Caco-2 (cell line): ENCODE results near the gene VPS9D1. TPM values are rescaled to one million over a fixed set of nuclear protein-coding genes. Genes with fewer than 3 reads are reported as not detected.

ENCODE experiments used
- BruUV-seq: library from RNA; stranded (reverse); fragments of 400-500 nt; replicated peaks from 2 replicates; lab custom pipeline; 2021; lab: Mats Ljungman, UMichigan
- CTCF ChIA-PET: fragments of 300-600 bp; sonication (Branson Sonifier 250); formaldehyde crosslinking; loops from one replicate; lab custom pipeline; 2022; ENCODE audit warnings: antibody characterized with exemption; lab: Charles Lee
- POLR2A ChIA-PET: fragments of 300-600 bp; sonication (Branson Sonifier 250); formaldehyde crosslinking; loops from one replicate; lab custom pipeline; 2022; ENCODE audit warnings: antibody characterized with exemption; lab: Charles Lee
- DNase-seq, 2 experiments: peaks; one replicate each; pipeline versions ENCODE4 v3.0.0 to v3.0.0-alpha.2; 2020 to 2022
- H3K27me3 ChIP-seq: replicated peaks from 2 replicates; pipeline ENCODE4 v1.6.0; 2011; ENCODE audit warnings: low read length; ENCODE audit not compliant: control insufficient read depth, insufficient read depth
- H3K36me3 ChIP-seq: 2 replicates; pipeline ENCODE4 v1.5.1; 2011; ENCODE audit warnings: low read length; ENCODE audit not compliant: control insufficient read depth, insufficient read depth
- H3K4me1 ChIP-seq: fragments of 250-450 bp; sonication (Bioruptor Pico); 2 replicates; pipeline ENCODE4 v1.5.1; 2020; ENCODE audit warnings: mild to moderate bottlenecking
- H3K4me3 ChIP-seq: 2 replicates; pipeline ENCODE4 v1.5.1; 2011; ENCODE audit warnings: low read depth, mild to moderate bottlenecking, control low read depth, low read length
- H3K9me3 ChIP-seq: fragments of 250-450 bp; sonication (Bioruptor Pico); 2 replicates; pipeline ENCODE4 v1.5.1; 2020; ENCODE audit warnings: mild to moderate bottlenecking, moderate library complexity
- H3K27ac Mint-ChIP-seq: one replicate; pipeline ENCODE4 v1.8.0; 2022; ENCODE audit warnings: mixed read lengths; ENCODE audit not compliant: unreplicated experiment
- H3K27me3 Mint-ChIP-seq: one replicate; pipeline ENCODE4 v1.8.0; 2022; ENCODE audit warnings: mixed read lengths; ENCODE audit not compliant: insufficient read depth, unreplicated experiment
- H3K36me3 Mint-ChIP-seq: one replicate; pipeline ENCODE4 v1.8.0; 2022; ENCODE audit warnings: mild to moderate bottlenecking, mixed read lengths; ENCODE audit not compliant: insufficient read depth, unreplicated experiment
- H3K4me1 Mint-ChIP-seq: one replicate; pipeline ENCODE4 v1.8.0; 2022; ENCODE audit warnings: low read depth, mixed read lengths; ENCODE audit not compliant: unreplicated experiment
- H3K4me3 Mint-ChIP-seq: one replicate; pipeline ENCODE4 v1.8.0; 2022; ENCODE audit warnings: mild to moderate bottlenecking, moderate library complexity, mixed read lengths; ENCODE audit not compliant: unreplicated experiment
- H3K9me3 Mint-ChIP-seq: one replicate; pipeline ENCODE4 v1.8.0; 2022; ENCODE audit warnings: mixed read lengths; ENCODE audit not compliant: unreplicated experiment
- intact Hi-C: fragments of 100-400 bp; cut with micrococcal nuclease; formaldehyde crosslinking; loops from one replicate; pipeline ENCODE4 v1.10.0; 2022; ENCODE audit not compliant: unreplicated experiment
- total RNA-seq: library from RNA; stranded (reverse); gene quantifications from 2 replicates; pipeline ENCODE4 v1.2.3, GENCODE V29; 2022
- TF ChIP-seq, protein P1 (sequence below), 2 experiments: fragments of 200-600 bp in 1 of 2; IDR thresholded peaks; 1 replicate in 1 of 2; 2 replicates in 1 of 2; pipeline versions ENCODE4 v1.5.1 to v1.8.0; 2011 to 2022; ENCODE audit warnings: antibody characterized with exemption in 1 of 2, control low read depth in 1 of 2, inconsistent platforms in 1 of 2, low read depth in 1 of 2, low read length in 1 of 2, mild to moderate bottlenecking in 1 of 2, moderate library complexity in 1 of 2; ENCODE audit not compliant: insufficient read depth in 1 of 2, severe bottlenecking in 1 of 2, unreplicated experiment in 1 of 2

VPS9D1 gene
- total RNA-seq, 1 experiment from 2014 or later, result 6.3 TPM

DNA sequence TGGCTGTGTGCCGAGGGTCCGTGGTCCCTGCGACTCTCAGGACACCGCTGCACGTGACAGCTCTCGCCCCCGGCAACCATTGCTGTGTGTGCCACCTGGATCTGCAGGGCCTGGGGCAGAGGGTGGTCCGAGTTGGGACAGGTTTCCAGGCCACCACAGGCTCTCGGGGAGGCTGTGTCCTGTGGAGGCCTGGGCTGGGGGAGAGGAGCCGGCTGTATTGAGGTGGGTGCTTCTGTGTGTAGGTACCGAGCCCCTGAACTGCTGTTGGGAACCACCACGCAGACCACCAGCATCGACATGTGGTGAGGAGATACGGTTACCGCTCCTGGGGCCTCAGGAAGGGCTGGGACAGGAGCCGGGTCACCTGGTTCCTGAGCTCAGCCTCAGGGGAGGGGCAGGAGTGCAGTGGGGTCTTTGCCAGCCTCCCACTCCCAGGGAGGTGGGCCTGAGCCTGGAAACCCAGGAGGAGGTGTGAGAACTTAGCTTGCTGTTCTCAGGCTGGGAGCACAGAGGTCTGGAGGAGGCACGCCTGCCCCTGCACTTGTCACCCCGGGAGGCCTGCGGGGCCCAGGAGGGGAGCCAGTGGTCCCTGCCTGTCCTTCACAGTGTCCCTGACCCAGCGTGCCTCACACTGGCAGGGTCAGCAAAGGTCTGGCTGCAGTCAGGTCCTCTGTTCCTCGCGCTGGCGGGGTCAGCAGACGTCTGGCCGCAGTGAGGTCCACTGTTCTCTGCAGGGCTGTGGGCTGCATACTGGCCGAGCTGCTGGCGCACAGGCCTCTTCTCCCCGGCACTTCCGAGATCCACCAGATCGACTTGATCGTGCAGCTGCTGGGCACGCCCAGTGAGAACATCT, 26.5 kb downstream of the VPS9D1 start:
- Histone ChIP-seq H3K27me3 (no peaks in the 10 kb centered on the region), H3K4me3 (no peak overlapping the region), H3K4me1 (no peaks in the 10 kb centered on the region), H3K36me3 (peaks cover 13% of the 10 kb centered on the region), H3K9me3 (no peaks in the 10 kb centered on the region)
- Mint-ChIP-seq H3K27me3 (no peaks in the 10 kb centered on the region), H3K4me1 (peaks cover 4% of the 10 kb centered on the region), H3K36me3 (peaks cover 90% of the 10 kb centered on the region), H3K4me3 (no peak overlapping the region), H3K9me3 (no peaks in the 10 kb centered on the region), H3K27ac (peak overlapping the region; percentile 76)
- TF ChIP-seq, protein P1, sequence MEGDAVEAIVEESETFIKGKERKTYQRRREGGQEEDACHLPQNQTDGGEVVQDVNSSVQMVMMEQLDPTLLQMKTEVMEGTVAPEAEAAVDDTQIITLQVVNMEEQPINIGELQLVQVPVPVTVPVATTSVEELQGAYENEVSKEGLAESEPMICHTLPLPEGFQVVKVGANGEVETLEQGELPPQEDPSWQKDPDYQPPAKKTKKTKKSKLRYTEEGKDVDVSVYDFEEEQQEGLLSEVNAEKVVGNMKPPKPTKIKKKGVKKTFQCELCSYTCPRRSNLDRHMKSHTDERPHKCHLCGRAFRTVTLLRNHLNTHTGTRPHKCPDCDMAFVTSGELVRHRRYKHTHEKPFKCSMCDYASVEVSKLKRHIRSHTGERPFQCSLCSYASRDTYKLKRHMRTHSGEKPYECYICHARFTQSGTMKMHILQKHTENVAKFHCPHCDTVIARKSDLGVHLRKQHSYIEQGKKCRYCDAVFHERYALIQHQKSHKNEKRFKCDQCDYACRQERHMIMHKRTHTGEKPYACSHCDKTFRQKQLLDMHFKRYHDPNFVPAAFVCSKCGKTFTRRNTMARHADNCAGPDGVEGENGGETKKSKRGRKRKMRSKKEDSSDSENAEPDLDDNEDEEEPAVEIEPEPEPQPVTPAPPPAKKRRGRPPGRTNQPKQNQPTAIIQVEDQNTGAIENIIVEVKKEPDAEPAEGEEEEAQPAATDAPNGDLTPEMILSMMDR (IDR thresholded peaks at IDR 0.05; ENCODE audit: insufficient read depth in 1 of 2, low read depth in 1 of 2, low read length in 1 of 2, severe bottlenecking in 1 of 2, unreplicated experiment in 1 of 2), result no peak
- peak in 1 of 2 experiments; percentile 46 for DNase-seq
- ChIA-PET POLR2A (interaction anchor here (0.6 kb wide), 1 partner anchor 37 kb away, joined by 7 read pairs; no protein-coding TSS in a partner anchor), CTCF (no interaction called here)
- intact Hi-C loops, result no loop called here
- BruUV-seq, result no TSS peak

DNA sequence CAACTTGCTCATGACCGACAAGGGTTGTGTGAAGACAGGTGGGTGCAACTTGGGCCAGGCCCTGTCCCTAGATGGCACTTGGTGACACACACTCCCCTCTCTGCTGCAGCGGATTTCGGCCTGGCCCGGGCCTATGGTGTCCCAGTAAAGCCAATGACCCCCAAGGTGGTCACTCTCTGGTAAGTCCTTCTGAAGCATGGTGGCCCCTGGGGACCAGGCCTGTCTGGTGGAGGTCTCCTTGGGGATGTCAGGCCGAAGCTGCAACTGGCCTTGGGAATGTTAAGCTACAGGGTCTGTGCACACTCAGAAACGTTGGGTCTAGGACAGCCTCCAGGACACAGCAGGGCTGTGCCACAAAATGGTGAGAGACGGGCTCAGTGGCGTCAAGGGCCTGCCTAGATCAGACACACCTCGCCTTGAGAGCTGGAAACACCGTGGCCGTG, 27.4 kb downstream of the VPS9D1 start:
- H3K36me3 Mint-ChIP-seq, result peaks cover 86% of the 10 kb centered on the region
- H3K4me3 ChIP-seq, result no peak overlapping the region
- peak overlapping the region; percentile 76 for H3K27ac Mint-ChIP-seq
- H3K4me1 ChIP-seq, result peaks cover 4% of the 10 kb centered on the region
- no peak overlapping the region for H3K4me3 Mint-ChIP-seq
- no TSS peak for BruUV-seq
- intact Hi-C loops, result no loop called here
- H3K9me3 Mint-ChIP-seq, result no peaks in the 10 kb centered on the region
- H3K4me1 Mint-ChIP-seq, result no peaks in the 10 kb centered on the region
- TF ChIP-seq, protein P1 (IDR thresholded peaks at IDR 0.05; ENCODE audit: insufficient read depth in 1 of 2, low read depth in 1 of 2, low read length in 1 of 2, severe bottlenecking in 1 of 2, unreplicated experiment in 1 of 2), result no peak
- no peaks in the 10 kb centered on the region for H3K27me3 Mint-ChIP-seq
- ChIA-PET POLR2A (no interaction called here), CTCF (no interaction called here)
- DNase-seq, result no peak
- peaks cover 13% of the 10 kb centered on the region for H3K36me3 ChIP-seq
- no peaks in the 10 kb centered on the region for H3K27me3 ChIP-seq
- H3K9me3 ChIP-seq, result no peaks in the 10 kb centered on the region

DNA sequence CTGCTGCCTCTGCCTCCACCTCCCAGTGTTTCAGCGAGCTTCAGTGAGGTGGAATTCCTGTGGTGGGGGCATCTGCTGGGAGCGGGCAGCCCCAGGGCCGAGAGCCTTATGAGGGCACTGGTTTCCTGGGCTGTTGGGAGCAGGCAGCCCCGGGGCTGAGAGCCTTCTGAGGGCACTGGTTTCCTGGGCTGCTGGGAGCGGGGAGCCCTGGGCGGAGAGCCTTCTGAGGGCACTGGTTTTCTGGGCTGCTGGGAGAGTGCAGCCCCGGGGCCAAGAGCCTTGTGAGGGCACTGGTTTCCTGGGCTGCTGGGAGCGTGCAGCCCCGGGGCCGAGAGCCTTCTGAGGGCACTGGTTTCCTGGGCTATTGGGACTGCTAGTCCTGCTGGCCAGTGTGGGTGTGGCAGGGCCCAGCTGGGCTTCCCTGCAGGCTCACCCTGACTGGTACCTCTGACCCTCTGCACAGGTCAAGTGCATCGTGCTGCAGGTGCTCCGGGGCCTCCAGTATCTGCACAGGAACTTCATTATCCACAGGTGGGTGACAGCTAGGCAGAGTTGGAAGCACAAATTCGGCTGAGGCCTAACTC, 28.6 kb downstream of the VPS9D1 start:
- TF ChIP-seq, protein P1 (IDR thresholded peaks at IDR 0.05; ENCODE audit: insufficient read depth in 1 of 2, low read depth in 1 of 2, low read length in 1 of 2, severe bottlenecking in 1 of 2, unreplicated experiment in 1 of 2), result no peak
- Mint-ChIP-seq H3K27ac (no peak overlapping the region), H3K9me3 (no peaks in the 10 kb centered on the region), H3K4me3 (no peak overlapping the region), H3K4me1 (peaks cover 6% of the 10 kb centered on the region), H3K27me3 (no peaks in the 10 kb centered on the region), H3K36me3 (peaks cover 82% of the 10 kb centered on the region)
- peaks cover 13% of the 10 kb centered on the region for H3K36me3 ChIP-seq
- DNase-seq, result no peak
- peaks cover 10% of the 10 kb centered on the region for H3K4me1 ChIP-seq
- no peaks in the 10 kb centered on the region for H3K27me3 ChIP-seq
- no peaks in the 10 kb centered on the region for H3K9me3 ChIP-seq
- BruUV-seq, result no TSS peak
- intact Hi-C loops, result no loop called here
- POLR2A ChIA-PET, result no interaction called here
- CTCF ChIA-PET, result interaction anchor here (0.8 kb wide), 1 partner anchor 8 kb away, joined by 3 read pairs; no protein-coding TSS in a partner anchor
- H3K4me3 ChIP-seq, result no peak overlapping the region
